Stomach (tissue), 4 donors: ENCODE measurements around the gene TMEM139.

Experiments used
- CTCF ChIP-seq, 7 experiments: fragments of 450-650 bp in 4 of 7; fragments of 200-600 bp in 3 of 7; sonication (generic) in 3 of 7; IDR thresholded peaks; one replicate each; pipeline ENCODE4 v1.5.1; 2016 to 2019; ENCODE audit warnings: antibody characterized with exemption in 7 of 7, control low read depth in 2 of 7, mild to moderate bottlenecking in 1 of 7
- POLR2A ChIP-seq, 4 donors: fragments of 450-650 bp; IDR thresholded peaks; one replicate each; pipeline ENCODE4 v1.6.1; 2016; ENCODE audit warnings: antibody characterized with exemption in 4 of 4, control low read depth in 2 of 4, mild to moderate bottlenecking in 1 of 4, moderate library complexity in 1 of 4
- POLR2AphosphoS5 ChIP-seq, 3 donors: sonication (generic); formaldehyde crosslinking; IDR thresholded peaks; one replicate each; pipeline ENCODE4 v1.6.1; 2016; ENCODE audit warnings: antibody characterized with exemption in 3 of 3

- TF ChIP-seq POLR2AphosphoS5 (IDR thresholded peaks at IDR 0.05) (no peak), CTCF (IDR thresholded peaks at IDR 0.05) (no peak), POLR2A (IDR thresholded peaks at IDR 0.05) (no peak)
Measured at GRCh38 chr7:143245123-143245522, 39.6 kb upstream of the TMEM139 start.
